AG10803 (cell line): ENCODE measurements around the gene PDZD8.

Experiments used
- DNase-seq: peaks from one replicate; pipeline ENCODE4 v3.0.0; 2010; ENCODE audit warnings: low read depth
- H3K4me3 ChIP-seq: 2 replicates; pipeline ENCODE4 v1.5.1; 2011; ENCODE audit warnings: mild to moderate bottlenecking, low read length, control low read depth
- TF ChIP-seq, protein P1 (sequence below): conservative IDR thresholded peaks from 2 replicates; pipeline ENCODE4 v1.5.1; 2011; ENCODE audit warnings: mild to moderate bottlenecking, low read length, control low read depth, inconsistent platforms

Gene PDZD8

DNA sequence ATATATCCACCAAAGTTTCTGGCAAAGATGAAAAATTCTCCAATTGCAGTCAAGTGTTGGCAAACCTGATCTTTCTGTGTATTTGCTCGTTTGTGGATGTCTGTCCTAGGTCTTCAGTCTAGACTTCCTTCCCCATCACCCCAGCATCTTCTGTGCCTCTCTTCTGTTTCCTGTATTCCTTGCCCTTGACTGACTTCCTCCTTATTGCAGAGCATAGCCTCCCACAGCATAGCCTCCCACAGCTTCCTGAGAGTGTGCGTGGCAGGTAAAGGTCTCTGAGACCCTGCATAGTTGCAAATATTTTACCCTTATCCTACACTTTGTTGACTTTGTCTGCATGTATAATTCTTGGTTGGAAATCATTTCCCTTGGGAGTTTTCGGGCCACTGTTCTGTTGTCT is 116.0 kb downstream of the PDZD8 start:
- TF ChIP-seq, protein P1, sequence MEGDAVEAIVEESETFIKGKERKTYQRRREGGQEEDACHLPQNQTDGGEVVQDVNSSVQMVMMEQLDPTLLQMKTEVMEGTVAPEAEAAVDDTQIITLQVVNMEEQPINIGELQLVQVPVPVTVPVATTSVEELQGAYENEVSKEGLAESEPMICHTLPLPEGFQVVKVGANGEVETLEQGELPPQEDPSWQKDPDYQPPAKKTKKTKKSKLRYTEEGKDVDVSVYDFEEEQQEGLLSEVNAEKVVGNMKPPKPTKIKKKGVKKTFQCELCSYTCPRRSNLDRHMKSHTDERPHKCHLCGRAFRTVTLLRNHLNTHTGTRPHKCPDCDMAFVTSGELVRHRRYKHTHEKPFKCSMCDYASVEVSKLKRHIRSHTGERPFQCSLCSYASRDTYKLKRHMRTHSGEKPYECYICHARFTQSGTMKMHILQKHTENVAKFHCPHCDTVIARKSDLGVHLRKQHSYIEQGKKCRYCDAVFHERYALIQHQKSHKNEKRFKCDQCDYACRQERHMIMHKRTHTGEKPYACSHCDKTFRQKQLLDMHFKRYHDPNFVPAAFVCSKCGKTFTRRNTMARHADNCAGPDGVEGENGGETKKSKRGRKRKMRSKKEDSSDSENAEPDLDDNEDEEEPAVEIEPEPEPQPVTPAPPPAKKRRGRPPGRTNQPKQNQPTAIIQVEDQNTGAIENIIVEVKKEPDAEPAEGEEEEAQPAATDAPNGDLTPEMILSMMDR = no peak
- no peak for DNase-seq
- H3K4me3 ChIP-seq = no peak overlapping the region

DNA sequence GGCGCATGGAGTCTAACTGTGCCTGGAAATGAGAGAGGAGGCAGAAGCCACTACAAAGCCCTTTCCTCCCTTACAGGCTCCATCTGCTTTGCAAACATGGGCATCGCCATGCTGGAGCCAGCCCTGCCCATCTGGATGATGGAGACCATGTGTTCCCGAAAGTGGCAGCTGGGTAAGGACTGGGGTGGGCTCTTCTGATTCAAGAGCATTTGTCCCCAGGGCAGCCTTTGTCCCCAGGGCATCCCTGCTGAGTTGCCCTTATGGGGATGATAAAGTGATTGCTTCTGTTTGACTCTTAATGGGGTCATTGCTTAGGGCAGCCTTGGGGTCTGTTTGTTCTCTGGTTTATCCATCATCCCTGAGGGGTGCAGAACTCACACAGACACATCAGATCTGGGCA is 117.5 kb downstream of the PDZD8 start:
- TF ChIP-seq, protein P1 = no peak
- no peak for DNase-seq
- H3K4me3 ChIP-seq = no peak overlapping the region

DNA sequence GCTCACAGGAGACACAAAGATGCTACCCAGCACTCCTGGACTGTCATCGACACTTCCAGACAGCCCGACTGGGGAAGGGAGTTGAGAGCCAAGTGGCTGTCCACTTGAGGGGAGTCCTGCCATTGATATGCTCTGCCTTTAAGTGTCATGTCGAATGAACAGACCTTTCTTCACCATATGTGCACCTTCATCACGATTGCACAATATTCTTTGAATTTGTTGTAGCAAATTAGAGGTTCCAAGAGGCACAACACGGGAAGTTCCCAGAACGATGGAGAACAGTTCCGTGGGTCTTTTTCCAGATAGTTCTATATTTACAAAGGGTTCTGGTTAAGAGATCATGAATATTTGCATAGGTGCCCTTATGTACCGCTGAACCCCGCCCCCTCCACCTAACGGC is 118.3 kb downstream of the PDZD8 start:
- no peak for DNase-seq
- TF ChIP-seq, protein P1 = no peak
- no peak overlapping the region for H3K4me3 ChIP-seq

DNA sequence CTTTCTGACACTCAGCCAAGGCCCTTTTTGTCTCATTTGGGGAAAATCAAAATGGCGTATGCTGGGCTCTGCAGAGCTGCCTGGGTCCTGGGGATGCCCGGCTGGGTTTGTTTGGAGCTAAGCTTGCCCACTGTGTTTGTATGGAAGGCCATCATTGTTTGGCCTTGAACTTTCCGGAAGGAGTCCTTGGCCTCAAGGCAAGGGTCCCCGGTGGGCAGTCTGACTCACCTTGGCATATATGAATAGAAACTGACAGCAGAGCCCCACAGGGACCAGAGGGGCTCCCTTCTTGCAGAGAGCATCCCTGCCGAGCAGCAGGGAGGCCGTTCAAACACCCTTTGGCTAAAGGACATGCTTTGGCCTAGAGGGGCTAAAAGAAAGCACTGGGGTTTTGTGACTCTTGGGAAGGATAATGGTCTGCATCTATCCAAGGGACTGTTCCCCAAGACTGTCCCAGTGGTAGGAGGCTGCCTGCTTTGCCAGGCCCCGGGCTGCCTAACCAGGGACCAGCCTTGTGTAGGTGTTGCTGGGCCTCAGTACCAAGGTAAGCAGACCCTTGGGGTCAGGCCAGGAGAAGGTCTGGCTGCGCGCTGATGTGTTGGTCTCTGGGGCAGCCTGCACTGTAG is 119.3 kb downstream of the PDZD8 start:
- DNase-seq = no peak
- H3K4me3 ChIP-seq = no peak overlapping the region
- TF ChIP-seq, protein P1 = no peak

DNA sequence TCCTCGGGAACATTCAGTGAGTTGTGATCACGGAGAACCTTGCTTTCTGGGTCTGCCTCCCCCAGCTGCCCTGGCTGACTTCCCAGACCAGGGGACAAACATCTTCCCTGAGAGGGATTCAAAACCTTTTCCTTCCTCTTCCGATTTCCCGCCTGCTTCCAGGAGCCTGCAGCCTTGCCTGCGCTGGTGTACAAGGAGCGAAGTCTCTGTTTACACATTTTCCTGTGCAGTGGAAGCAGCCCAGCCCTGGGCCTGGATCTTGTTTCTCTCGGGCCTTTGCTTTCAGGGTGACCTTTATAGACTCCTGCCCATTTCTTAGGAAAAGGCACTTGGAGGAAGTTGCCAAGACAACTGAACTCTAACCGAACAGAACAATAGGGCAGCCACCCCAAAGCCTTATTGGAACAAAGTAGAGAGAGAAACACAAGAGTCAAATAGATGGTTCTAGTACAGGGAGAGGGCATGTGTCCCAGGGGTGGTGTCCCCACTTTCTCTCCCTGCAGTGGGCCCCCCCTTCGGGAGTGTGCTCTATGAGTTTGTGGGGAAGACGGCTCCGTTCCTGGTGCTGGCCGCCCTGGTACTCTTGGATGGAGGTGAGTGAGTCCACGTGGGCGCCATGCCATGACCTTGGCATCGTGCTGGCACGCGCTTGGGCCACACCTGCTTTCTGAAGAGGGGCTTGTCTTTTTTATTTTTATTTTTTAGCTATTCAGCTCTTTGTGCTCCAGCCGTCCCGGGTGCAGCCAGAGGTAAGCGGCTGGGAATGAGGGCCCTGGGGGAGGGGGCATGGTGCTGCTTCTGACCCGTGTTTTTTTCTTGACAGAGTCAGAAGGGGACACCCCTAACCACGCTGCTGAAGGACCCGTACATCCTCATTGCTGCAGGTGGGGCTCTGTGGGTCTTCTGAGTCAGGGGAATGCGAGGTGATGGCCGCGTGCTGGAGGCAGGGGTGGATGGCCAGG is 120.2 kb downstream of the PDZD8 start:
- TF ChIP-seq, protein P1 = no peak
- H3K4me3 ChIP-seq = no peak overlapping the region
- DNase-seq = no peak

DNA sequence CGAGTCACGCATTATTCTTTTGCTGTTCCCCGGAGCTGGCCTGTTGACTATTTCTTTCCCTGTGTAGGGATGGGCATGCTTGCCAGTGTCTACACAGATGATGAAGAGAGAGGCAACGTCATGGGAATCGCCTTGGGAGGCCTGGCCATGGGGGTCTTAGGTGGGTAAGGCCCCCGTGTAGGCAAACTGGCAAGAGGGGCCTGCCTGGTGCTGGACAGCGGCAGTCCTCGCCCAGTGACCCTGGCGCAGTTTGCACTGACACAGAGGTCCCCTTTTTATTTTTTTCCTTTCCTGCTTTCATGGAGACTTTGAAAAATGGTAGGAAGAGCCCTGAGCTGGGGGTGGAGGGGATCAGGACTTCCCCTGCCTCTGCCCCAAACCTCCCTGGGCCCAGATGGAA is 120.9 kb downstream of the PDZD8 start:
- TF ChIP-seq, protein P1 = no peak
- DNase-seq = no peak
- H3K4me3 ChIP-seq = no peak overlapping the region

DNA sequence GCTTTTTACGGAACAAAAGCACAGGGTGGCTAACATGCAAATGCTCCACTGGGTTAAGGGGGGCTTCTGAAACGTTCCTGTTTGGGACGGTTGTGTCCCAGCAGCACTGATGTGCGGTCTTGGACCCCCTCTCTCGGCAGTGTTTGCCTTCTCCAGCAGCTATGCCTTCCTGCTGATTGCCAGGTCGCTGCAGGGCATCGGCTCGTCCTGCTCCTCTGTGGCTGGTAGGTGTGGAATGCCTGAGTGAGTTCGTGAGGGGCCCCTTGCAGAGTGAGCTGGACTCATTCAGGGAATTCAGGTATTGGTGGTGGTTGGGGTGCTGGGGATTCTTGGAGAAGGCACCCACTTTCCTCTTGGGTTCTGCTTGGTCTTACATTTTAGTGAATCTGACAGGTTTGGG is 121.3 kb downstream of the PDZD8 start:
- TF ChIP-seq, protein P1 = no peak
- no peak overlapping the region for H3K4me3 ChIP-seq
- no peak for DNase-seq
